ENCODE data around the gene AMN1. TPM values are rescaled to one million over a fixed set of nuclear protein-coding genes. Genes with fewer than 3 reads are reported as not detected.

The AMN1 gene
- total RNA-seq, 1 experiment from 2014 or later = 9.6 TPM

DNA sequence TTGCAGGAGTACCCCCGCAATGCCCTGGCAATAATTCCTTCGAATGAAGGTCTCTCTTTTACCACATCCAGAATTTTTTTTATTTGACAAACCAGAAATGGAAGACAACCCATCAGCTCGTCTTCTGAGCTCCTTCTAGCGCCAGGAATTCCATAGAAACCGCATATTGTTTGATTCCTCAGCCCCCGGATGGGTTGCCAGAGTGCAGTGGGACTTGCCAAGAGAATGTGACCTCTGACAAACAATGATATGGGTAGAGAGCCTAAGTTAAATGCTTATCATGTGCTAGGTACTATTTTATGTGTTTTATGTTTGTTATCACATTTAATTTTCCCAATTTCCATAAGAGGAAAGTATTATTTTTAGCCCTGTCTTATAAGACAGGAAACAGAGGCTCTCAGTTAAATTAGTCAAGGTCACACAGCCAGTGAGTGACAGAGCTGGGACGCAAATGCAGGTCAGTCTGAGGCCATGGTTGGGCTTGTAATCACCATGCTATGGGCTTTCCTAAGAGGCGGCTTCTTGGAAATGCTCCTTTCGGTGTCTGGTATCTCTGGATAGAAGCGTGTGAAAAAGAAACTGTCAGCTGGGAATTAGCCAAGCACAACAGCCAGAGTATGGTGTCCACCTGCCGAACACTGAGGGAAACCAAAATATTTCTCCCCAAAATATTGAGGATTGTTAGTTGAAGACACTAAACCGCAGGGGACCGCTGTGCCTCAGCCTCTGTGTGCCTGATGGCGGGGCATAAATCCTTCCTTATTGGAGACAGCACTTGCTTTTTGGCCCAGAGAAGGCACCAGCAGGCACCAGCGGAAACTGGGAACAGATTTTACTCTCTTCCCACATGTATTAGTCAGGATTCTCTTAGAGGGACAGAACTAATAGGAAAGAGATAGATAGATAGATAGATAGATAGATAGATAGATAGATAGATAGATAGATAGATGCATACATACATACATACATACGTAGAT, 98.8 kb downstream of the AMN1 start:
- Histone ChIP-seq H2AK5ac (ENCODE audit: insufficient read length, low read length) (no peak overlapping the region), H3T11ph (ENCODE audit: low read length) (no peak overlapping the region), H3K56ac (ENCODE audit: insufficient read length, low read depth, low read length) (no peak overlapping the region), H2BK15ac (ENCODE audit: low read depth, low read length) (no peak overlapping the region), H3K27ac (ENCODE audit: insufficient read length, low read depth, low read length) (no peak overlapping the region), H2BK12ac (ENCODE audit: insufficient read length, low read depth, low read length) (no peak overlapping the region), H2BK5ac (ENCODE audit: insufficient read length, low read length) (no peak overlapping the region), H3K9me3 (ENCODE audit: control insufficient read depth, low read depth, low read length) (no peaks in the 10 kb centered on the region), H3K18ac (ENCODE audit: insufficient read length, low read depth, low read length) (no peak overlapping the region), H2AFZ (ENCODE audit: low read length) (no peak overlapping the region), H3K23me2 (ENCODE audit: insufficient read length, low read depth, low read length, poor library complexity, severe bottlenecking) (no peaks in the 10 kb centered on the region), H2BK20ac (ENCODE audit: low read depth, low read length, poor library complexity, severe bottlenecking) (no peak overlapping the region), H2BK120ac (ENCODE audit: low read depth, low read length, poor library complexity, severe bottlenecking) (no peak overlapping the region), H3K4me1 (ENCODE audit: insufficient read depth, low read length) (no peaks in the 10 kb centered on the region), H3K4ac (ENCODE audit: low read depth, low read length) (no peak overlapping the region), H4K5ac (ENCODE audit: insufficient read length, low read depth, low read length) (no peak overlapping the region), H4K91ac (ENCODE audit: insufficient read length, low read depth, low read length) (no peak overlapping the region), H3K79me1 (ENCODE audit: insufficient read depth, low read depth, low read length, poor library complexity, severe bottlenecking) (no peaks in the 10 kb centered on the region), H3K9ac (ENCODE audit: extremely low read depth, insufficient read length, low read length) (no peak overlapping the region), H3K27me3 (ENCODE audit: insufficient read depth, low read length) (no peaks in the 10 kb centered on the region), H3K79me2 (ENCODE audit: insufficient read depth, low read length) (no peaks in the 10 kb centered on the region), H3K14ac (ENCODE audit: insufficient read depth, low read length) (no peak overlapping the region), H3K4me2 (ENCODE audit: insufficient read depth, insufficient read length, low read length) (no peak overlapping the region), H4K20me1 (ENCODE audit: control insufficient read depth, insufficient read depth, insufficient read length) (no peaks in the 10 kb centered on the region), H3K23ac (ENCODE audit: insufficient read length, low read depth, low read length) (no peak overlapping the region), H4K8ac (replicated peaks; ENCODE audit: insufficient read length, low read depth, low read length) (no peak overlapping the region)
- DNase-seq = no peak
- Mint-ChIP-seq H3K4me3 (no peak overlapping the region), H3K27ac (no peak overlapping the region), H3K27me3 (ENCODE audit: low read depth) (no peaks in the 10 kb centered on the region; the same call in 1 of the 2 replicates), H3K36me3 (ENCODE audit: insufficient read depth in 1 of 3, low read depth in 3 of 3) (no peaks in the 10 kb centered on the region; a peak in 1 of 7 replicates), H3K9me3 (no peaks in the 10 kb centered on the region), H3K4me1 (peaks cover 3 to 13% of the 10 kb centered on the region in 2 experiments; a peak in 3 of 4 replicates)
- TF ChIP-seq, protein P1, sequence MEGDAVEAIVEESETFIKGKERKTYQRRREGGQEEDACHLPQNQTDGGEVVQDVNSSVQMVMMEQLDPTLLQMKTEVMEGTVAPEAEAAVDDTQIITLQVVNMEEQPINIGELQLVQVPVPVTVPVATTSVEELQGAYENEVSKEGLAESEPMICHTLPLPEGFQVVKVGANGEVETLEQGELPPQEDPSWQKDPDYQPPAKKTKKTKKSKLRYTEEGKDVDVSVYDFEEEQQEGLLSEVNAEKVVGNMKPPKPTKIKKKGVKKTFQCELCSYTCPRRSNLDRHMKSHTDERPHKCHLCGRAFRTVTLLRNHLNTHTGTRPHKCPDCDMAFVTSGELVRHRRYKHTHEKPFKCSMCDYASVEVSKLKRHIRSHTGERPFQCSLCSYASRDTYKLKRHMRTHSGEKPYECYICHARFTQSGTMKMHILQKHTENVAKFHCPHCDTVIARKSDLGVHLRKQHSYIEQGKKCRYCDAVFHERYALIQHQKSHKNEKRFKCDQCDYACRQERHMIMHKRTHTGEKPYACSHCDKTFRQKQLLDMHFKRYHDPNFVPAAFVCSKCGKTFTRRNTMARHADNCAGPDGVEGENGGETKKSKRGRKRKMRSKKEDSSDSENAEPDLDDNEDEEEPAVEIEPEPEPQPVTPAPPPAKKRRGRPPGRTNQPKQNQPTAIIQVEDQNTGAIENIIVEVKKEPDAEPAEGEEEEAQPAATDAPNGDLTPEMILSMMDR (conservative IDR thresholded peaks at IDR 0.05) = no peak
- no CpG with 5 or more reads among the region's 16 CpGs for WGBS (ENCODE audit: extremely low coverage, insufficient read length, low lambda C conversion rate)

Measured in H9 (cell line).